HG02610 (cell line): Measurements from ENCODE around the gene MAML2.
A peak's percentile ranks its signal among the peaks of the same experiment; 100 is the strongest.

Experiments used
- ATAC-seq: cut with Tn5 transposase; IDR thresholded peaks from one replicate; pipeline ENCODE4 v1.9.1; 2021; ENCODE audit warnings: mild to moderate bottlenecking, moderate library complexity; ENCODE audit not compliant: unreplicated experiment

MAML2 gene

DNA sequence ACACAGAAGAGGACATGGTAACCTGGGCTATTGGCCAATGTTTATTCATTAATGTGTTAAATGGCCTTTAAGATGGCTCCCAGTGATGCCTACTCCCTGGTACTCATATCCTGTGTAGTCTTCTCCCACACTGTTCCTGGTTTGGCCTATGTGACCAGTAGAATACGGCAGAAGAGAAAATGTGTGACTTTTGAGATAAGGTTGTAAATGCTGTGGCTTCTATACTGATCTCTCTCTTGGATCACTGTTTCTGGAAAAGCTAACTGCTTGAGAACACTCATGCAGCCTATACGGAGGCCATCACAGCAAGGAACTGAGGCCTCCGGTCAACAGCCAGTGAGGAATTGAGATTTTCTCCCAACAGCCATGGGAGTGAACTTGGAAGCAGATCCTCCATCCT, 24.1 kb downstream of the MAML2 start:
- ATAC-seq: no peak

DNA sequence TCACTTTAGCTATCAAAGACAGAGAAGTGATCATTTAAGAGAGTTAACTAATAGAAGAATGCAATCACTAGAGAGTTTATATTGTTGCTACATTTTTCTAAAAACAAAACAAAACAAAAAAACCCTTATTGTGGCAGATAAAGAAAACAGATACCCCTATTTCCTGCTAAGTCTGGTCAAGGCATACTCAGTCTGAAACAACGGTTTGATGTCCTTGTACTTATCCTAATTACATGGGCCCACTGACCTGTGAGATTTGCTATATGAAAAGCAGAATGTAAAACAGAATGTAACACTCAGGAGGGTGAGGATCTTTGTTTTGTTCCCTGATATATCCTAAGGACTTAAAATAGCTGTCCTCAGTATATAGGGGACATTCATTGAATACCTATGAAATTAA, 24.6 kb downstream of the MAML2 start:
- ATAC-seq: no peak

GRCh38 chr11:96317985-96318384, 25.0 kb downstream of the MAML2 start:
- no peak for ATAC-seq

- ATAC-seq: no peak
Observed at GRCh38 chr11:96317571-96317970, 25.4 kb downstream of the MAML2 start.

GRCh38 chr11:96316869-96317268, 26.1 kb downstream of the MAML2 start:
- ATAC-seq: no peak

GRCh38 chr11:96315476-96315875, 27.5 kb downstream of the MAML2 start:
- ATAC-seq: no peak

- no peak for ATAC-seq
Observed at GRCh38 chr11:96314326-96315020, 28.5 kb downstream of the MAML2 start.

- ATAC-seq: no peak
Observed at GRCh38 chr11:96313163-96313562, 29.8 kb downstream of the MAML2 start.

GRCh38 chr11:96311120-96311568, 31.9 kb downstream of the MAML2 start:
- ATAC-seq: no peak

DNA sequence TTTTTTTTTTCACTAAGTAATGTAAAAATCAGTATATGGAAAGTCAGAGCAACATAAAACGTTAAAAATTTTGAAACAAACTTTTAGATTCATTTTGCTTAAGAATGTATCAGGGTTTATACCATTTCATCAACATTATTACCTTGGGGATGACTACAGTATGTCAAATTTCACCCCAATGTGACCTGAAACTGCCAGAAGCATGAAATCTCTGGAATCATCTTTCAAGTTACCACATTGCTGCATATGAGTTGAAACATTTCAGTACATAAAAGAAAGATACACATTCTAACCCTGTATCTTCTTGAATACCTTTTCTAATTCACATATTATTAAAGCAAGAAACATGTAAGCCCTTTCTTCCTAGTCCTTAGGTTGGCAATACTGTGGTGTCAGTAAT, 32.8 kb downstream of the MAML2 start:
- no peak for ATAC-seq

- ATAC-seq: no peak
Observed at GRCh38 chr11:96309643-96310017, 33.4 kb downstream of the MAML2 start.

GRCh38 chr11:96309016-96309642, 33.9 kb downstream of the MAML2 start:
- no peak for ATAC-seq

- no peak for ATAC-seq
Observed at GRCh38 chr11:96307776-96308140, 35.2 kb downstream of the MAML2 start.

GRCh38 chr11:96306933-96307775, 35.8 kb downstream of the MAML2 start:
- no peak for ATAC-seq

GRCh38 chr11:96306600-96306932, 36.4 kb downstream of the MAML2 start:
- no peak for ATAC-seq

DNA sequence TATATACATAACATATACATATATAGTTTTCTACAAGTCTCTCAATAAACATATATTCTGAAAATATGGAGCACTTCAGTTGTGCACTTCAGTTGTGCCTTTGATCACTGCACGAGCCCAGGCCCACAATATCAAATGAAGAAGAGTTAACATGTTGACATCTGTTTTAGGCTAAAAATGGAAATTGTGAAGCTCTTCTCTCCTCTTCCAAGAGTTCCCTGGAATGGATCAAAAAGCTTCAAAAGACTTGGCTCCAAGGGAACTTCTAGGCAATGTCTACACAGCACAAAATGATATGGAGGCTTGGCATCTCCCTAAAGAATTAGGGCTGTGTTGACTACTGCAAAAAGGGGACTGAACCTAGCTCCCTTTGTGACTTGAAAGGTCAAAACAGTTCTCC, 36.9 kb downstream of the MAML2 start:
- no peak for ATAC-seq

- ATAC-seq: no peak
Observed at GRCh38 chr11:96303980-96304379, 39.0 kb downstream of the MAML2 start.

DNA sequence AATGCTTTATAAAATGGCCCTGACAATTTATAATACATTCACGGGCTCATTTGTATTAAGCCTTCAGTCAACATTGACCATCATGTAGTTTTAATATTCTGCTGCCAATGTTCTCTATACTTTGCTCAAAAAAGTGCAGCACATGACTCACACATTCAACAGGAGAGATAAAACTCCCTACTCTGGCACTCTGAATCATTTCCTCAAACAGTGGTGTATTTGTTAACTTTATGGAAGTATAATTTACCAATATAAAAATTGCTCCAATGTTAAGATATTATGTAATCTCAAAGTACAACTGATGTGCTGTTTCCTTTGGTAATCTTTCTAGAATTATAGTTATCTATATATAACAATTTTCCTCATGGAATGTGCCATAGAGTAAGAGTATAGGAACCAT, 39.9 kb downstream of the MAML2 start:
- ATAC-seq: peak; percentile 32

GRCh38 chr11:96301818-96302217, 41.2 kb downstream of the MAML2 start:
- no peak for ATAC-seq

GRCh38 chr11:96299155-96299888, 43.7 kb downstream of the MAML2 start:
- peak; percentile 32 for ATAC-seq

- ATAC-seq: no peak
Observed at GRCh38 chr11:96295369-96295768, 47.6 kb downstream of the MAML2 start.
